C4-2B (cell line): ENCODE results near the gene ZNF644.

ENCODE experiments used
- H3K27ac ChIP-seq: fragments of 450-650 bp; 2 replicates; pipeline ENCODE4 v1.5.1; 2017
- ZFX ChIP-seq: fragments of 450-650 bp; IDR thresholded peaks from 2 replicates; pipeline ENCODE4 v1.6.1; 2017
- TF ChIP-seq, protein P1 (sequence below): fragments of 450-650 bp; conservative IDR thresholded peaks from 2 replicates; pipeline ENCODE4 v1.5.1; 2017; ENCODE audit warnings: mild to moderate bottlenecking

The ZNF644 gene

GRCh38 chr1:90959352-90960206 lies 62.3 kb downstream of the ZNF644 start:
- no peak for TF ChIP-seq ZFX
- TF ChIP-seq, protein P1, sequence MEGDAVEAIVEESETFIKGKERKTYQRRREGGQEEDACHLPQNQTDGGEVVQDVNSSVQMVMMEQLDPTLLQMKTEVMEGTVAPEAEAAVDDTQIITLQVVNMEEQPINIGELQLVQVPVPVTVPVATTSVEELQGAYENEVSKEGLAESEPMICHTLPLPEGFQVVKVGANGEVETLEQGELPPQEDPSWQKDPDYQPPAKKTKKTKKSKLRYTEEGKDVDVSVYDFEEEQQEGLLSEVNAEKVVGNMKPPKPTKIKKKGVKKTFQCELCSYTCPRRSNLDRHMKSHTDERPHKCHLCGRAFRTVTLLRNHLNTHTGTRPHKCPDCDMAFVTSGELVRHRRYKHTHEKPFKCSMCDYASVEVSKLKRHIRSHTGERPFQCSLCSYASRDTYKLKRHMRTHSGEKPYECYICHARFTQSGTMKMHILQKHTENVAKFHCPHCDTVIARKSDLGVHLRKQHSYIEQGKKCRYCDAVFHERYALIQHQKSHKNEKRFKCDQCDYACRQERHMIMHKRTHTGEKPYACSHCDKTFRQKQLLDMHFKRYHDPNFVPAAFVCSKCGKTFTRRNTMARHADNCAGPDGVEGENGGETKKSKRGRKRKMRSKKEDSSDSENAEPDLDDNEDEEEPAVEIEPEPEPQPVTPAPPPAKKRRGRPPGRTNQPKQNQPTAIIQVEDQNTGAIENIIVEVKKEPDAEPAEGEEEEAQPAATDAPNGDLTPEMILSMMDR: no peak
- H3K27ac ChIP-seq: no peak overlapping the region

DNA sequence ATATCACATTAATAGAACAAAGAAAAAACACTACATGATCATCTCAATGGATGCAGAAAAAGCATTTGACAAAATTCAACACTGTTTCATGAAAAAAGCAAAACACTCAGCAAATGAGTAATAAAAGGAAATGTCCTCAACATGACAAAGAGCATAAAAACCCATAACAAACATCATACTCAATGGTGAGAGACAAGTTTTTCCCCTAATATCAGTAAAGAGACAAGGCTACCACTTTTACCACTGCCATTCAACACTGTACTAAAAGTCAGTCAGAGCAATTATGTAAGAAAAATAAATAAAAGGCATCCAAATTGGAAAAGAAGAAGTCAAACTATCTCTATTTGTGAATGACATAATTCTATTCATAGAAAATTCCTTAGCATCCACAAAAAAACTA lies 64.3 kb downstream of the ZNF644 start:
- H3K27ac ChIP-seq: no peak overlapping the region
- TF ChIP-seq ZFX: no peak

- H3K27ac ChIP-seq: no peak overlapping the region
- TF ChIP-seq, protein P1: no peak
- no peak for TF ChIP-seq ZFX
Measured at GRCh38 chr1:90955769-90956168, 66.1 kb downstream of the ZNF644 start.

DNA sequence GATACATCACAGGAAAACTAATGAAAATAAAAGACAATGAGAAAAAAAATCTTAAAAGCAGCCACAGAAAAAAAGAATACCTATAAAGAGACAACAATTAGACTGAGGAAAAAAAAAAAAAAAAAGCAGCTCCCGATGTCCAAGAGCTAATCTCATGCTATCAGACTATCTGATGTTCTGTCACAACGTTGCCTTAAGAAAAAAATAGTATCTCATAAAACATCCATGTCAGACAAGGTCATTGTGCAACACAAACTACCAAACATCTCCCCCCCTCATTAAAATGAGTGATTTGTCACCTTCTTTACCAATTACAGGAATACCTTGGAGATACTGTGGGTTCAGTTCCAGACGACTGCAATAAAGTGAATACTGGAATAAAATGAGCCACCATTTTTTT lies 68.9 kb downstream of the ZNF644 start:
- TF ChIP-seq ZFX: no peak
- TF ChIP-seq, protein P1: no peak
- H3K27ac ChIP-seq: no peak overlapping the region

GRCh38 chr1:90951009-90951408 lies 70.8 kb downstream of the ZNF644 start:
- H3K27ac ChIP-seq: no peak overlapping the region
- TF ChIP-seq, protein P1: no peak
- no peak for TF ChIP-seq ZFX

- TF ChIP-seq ZFX: no peak
- TF ChIP-seq, protein P1: no peak
- no peak overlapping the region for H3K27ac ChIP-seq
Measured at GRCh38 chr1:90948301-90948700, 73.5 kb downstream of the ZNF644 start.

GRCh38 chr1:90946630-90947029 lies 75.2 kb downstream of the ZNF644 start:
- TF ChIP-seq ZFX: no peak
- TF ChIP-seq, protein P1: no peak
- no peak overlapping the region for H3K27ac ChIP-seq

- H3K27ac ChIP-seq: no peak overlapping the region
- TF ChIP-seq ZFX: no peak
- TF ChIP-seq, protein P1: no peak
Measured at GRCh38 chr1:90945287-90945686, 76.5 kb downstream of the ZNF644 start.
